Motor neuron (in vitro differentiated cells): ENCODE results near the gene TAOK3. TPM values are rescaled to one million over a fixed set of nuclear protein-coding genes. Genes with fewer than 3 reads are reported as not detected.
A peak's percentile ranks its signal among the peaks of the same experiment; 100 is the strongest.

Experiments used
- ATAC-seq, 8 experiments: fragments of 200-7000 bp; cut with Tn5 transposase; replicated peaks in 6 of 8; 2 replicates each; pipeline ENCODE4 v1.8.0; 2021; ENCODE audit warnings: mild to moderate bottlenecking in 8 of 8, moderate library complexity in 8 of 8
- H3K27ac ChIP-seq, 2 donors: fragments of 250-450 bp; sonication (Bioruptor Pico); 2 replicates each; pipeline ENCODE4 v1.9.0; 2021; ENCODE audit warnings: antibody characterized with exemption in 2 of 2, mild to moderate bottlenecking in 2 of 2, moderate library complexity in 1 of 2
- H3K4me1 ChIP-seq, 2 donors: fragments of 250-450 bp; sonication (Bioruptor Pico); replicated peaks in 1 of 2; 2 replicates each; pipeline ENCODE4 v1.6.1; 2021; ENCODE audit warnings: antibody characterized with exemption in 2 of 2, mild to moderate bottlenecking in 2 of 2, moderate library complexity in 1 of 2
- H3K4me3 ChIP-seq, 5 donors: fragments of 250-450 bp; sonication (Bioruptor Pico); 2 replicates each; pipeline ENCODE4 v1.9.0; 2021; ENCODE audit warnings: antibody characterized with exemption in 5 of 5, mild to moderate bottlenecking in 5 of 5, moderate library complexity in 4 of 5
- whole genome bisulfite sequencing, 10 experiments: fragments of 450-650 bp; shearing (Covaris generic); methylation state at CpG; one replicate each; pipeline ENCODE4 v1.0.0; 2022; 5-methylcytosine and 5-hydroxymethylcytosine counted together
- in situ Hi-C, 9 experiments: fragments of 400-800 bp; cut with MboI; loops; one replicate each; pipeline ENCODE4 v1.15.0; 2021; ENCODE audit warnings: low sequenced_read_pairs in 9 of 9, low pct_unique_long_range_greater_than_20kb in 2 of 9; ENCODE audit not compliant: unreplicated experiment in 9 of 9
- total RNA-seq, 8 experiments: library from RNA; unstranded; fragments of 300-600 nt; gene quantifications; 2 replicates each; pipeline versions ENCODE4 v1.2.3 to v1.2.4, GENCODE V29; 2022

Gene TAOK3
- total RNA-seq, 8 experiments from 2014 or later, result 21.6 to 61.0 (median 40.2) TPM

DNA sequence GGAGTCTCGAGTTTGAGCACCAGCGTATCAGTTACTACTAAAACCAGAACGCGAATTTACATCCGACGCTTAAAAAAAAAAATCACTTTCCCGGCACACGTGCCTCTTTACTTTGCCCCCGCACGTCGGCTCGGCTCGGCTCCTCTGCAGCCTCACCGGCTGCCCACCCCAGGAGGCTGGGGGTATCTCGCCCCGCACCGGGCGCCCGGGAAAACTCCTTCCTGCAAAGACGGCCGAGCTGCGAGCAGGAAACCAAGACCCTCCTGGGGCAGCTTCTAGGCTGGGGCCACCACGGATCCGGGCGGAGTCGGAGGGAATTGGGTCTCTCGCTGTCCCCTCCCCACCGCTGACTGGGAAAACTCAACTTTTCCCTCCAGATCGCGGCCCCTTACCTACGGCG lies 269.5 kb downstream of the TAOK3 start:
- Histone ChIP-seq H3K4me3 (peak overlapping the region; percentile 46 to 78 (median 62)), H3K4me1 (no peaks in the 10 kb centered on the region), H3K27ac (peak overlapping the region in 1 of 2 donors; percentile 33)
- in situ Hi-C loops, result no loop called here
- peak; percentile 8 to 59 (median 30) for ATAC-seq
- 0 to 7% (median 2%) methylated on average over 1 to 25 of the region's 32 CpGs; no CpG with 5 or more reads in 4 of the 10 experiments for WGBS, 10 experiments

DNA sequence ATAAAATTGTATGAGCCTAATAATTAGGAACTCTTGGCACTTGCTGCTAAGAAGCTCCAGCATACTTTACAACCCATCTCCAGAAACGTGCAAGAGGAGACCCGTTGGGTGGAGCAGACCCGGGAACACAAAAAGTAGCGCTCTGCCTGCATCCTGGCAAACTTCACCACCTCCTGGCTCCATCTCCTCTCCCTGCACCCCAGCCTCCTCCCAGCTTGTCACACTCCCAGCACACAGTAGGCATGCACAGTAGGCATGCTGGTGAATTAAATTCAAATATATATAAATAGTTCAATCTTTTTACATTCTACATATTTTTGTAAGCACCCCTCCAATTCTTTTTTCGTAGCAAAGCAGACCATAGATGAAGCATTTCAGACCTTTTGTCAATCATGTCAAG lies 270.1 kb downstream of the TAOK3 start:
- H3K27ac ChIP-seq, result no peak overlapping the region
- H3K4me1 ChIP-seq, result no peaks in the 10 kb centered on the region
- 20 to 67% (median 36%) methylated on average over 1 to 5 of the region's 5 CpGs; no CpG with 5 or more reads in 4 of the 10 experiments for WGBS, 10 experiments
- in situ Hi-C loops, result no loop called here
- ATAC-seq, result no peak
- H3K4me3 ChIP-seq, result peak overlapping the region in 3 of 5 donors; percentile 62 to 78 (median 77)

DNA sequence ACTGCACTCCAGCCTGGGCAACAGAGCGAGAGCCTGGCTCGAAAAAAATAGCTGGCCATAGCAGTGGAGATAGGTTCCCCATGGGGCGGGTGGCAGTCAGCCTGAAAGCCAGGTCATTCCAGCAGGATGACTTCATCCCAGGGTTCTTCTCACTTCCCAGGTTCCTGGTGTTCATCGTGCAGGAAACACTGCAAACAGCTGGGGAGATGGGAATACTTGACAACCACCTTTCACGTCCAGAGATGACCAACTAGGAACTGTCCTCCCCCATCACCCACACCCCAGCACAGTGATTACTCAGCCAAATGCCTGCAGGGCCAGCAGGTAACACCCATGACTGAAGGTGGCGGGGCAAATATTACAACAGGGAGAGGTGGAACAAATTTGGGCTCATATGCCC lies 270.6 kb downstream of the TAOK3 start:
- 36 to 100% (median 73%) methylated on average over 1 to 2 of the region's 6 CpGs; no CpG with 5 or more reads in 4 of the 10 experiments for WGBS, 10 experiments
- no peak overlapping the region for H3K27ac ChIP-seq
- no peaks in the 10 kb centered on the region for H3K4me1 ChIP-seq
- no peak overlapping the region for H3K4me3 ChIP-seq
- in situ Hi-C loops, result no loop called here
- ATAC-seq, result no peak

DNA sequence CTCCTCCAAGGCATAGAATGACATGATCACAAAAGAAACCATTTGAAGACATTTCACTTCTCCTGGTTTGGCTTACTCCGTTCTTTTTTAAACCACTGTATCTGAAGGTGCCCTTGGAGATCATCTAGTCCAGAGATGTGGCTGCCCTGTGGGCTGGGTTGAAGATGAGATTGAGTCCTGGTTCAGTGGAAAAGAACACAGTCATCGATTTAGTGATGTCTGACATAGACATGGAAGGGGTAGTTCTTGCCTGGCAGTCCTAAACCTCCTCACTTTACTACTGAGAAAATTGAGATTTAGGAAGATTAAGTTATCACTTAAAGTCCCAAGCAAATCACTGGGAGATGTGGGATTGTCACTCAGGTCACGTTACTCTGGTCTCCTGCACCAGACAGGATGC lies 271.7 kb downstream of the TAOK3 start:
- in situ Hi-C loops, result no loop called here
- ATAC-seq, result no peak
- Histone ChIP-seq H3K4me3 (no peak overlapping the region), H3K27ac (no peak overlapping the region), H3K4me1 (no peaks in the 10 kb centered on the region)
- 29 to 100% (median 96%) methylated on average over 1 to 3 of the region's 3 CpGs; no CpG with 5 or more reads in 3 of the 10 experiments for WGBS, 10 experiments

Other genes with a start within 250 kb of the TAOK3 start
- 100 to 1,000 TPM; 181 to 302 (median 268) TPM for gene PEBP1, start 236.8 kb downstream of the TAOK3 start, total RNA-seq
- 10 to 100 TPM; 20.3 to 43.0 (median 30.2) TPM for gene SUDS3, start 3.6 kb upstream of the TAOK3 start, total RNA-seq